HepG2 (cell line): ENCODE measurements around the gene CYBC1. TPM values are rescaled to one million over a fixed set of nuclear protein-coding genes. Genes with fewer than 3 reads are reported as not detected.
A peak's percentile ranks its signal among the peaks of the same experiment; 100 is the strongest.

Experiments used
- CENPX ChIP-seq: sonication (generic); formaldehyde crosslinking; IDR thresholded peaks from 2 replicates; pipeline ENCODE4 v1.9.0; 2021; ENCODE audit warnings: mild to moderate bottlenecking, missing genetic modification reagents, moderate library complexity
- DPF2 ChIP-seq: sonication (generic); formaldehyde crosslinking; IDR thresholded peaks from 2 replicates; pipeline ENCODE4 v1.4.0; 2020; ENCODE audit warnings: mild to moderate bottlenecking, low read depth, missing genetic modification reagents, borderline replicate concordance
- DRAP1 ChIP-seq: IDR thresholded peaks from 2 replicates; pipeline ENCODE4 v1.6.1; 2016; ENCODE audit warnings: missing genetic modification reagents, missing compliant biosample characterization
- HHEX ChIP-seq: IDR thresholded peaks from 2 replicates; pipeline ENCODE4 v1.6.1; 2016; ENCODE audit warnings: control low read depth
- HMG20A ChIP-seq: IDR thresholded peaks from 2 replicates; pipeline ENCODE4 v1.6.1; 2016; ENCODE audit warnings: borderline replicate concordance
- HMGA1 ChIP-seq: sonication (generic); formaldehyde crosslinking; conservative IDR thresholded peaks from 2 replicates; pipeline ENCODE4 v1.4.0; 2020; ENCODE audit warnings: missing genetic modification reagents
- NR2C2 ChIP-seq: sonication (generic); formaldehyde crosslinking; IDR thresholded peaks from 2 replicates; pipeline ENCODE4 v1.4.0; 2020; ENCODE audit warnings: missing genetic modification reagents, mild to moderate bottlenecking, moderate library complexity, borderline replicate concordance
- PRPF4 ChIP-seq: fragments of 200-400 bp; formaldehyde crosslinking; IDR thresholded peaks from 2 replicates; pipeline ENCODE4 v1.6.1; 2016; ENCODE audit warnings: low read length, low read depth; ENCODE audit not compliant: poor library complexity, severe bottlenecking
- ZBTB3 ChIP-seq: sonication (generic); formaldehyde crosslinking; IDR thresholded peaks from 2 replicates; pipeline ENCODE4 v1.4.0; 2020; ENCODE audit warnings: low read depth, mild to moderate bottlenecking, moderate library complexity, missing genetic modification reagents, borderline replicate concordance
- ZBTB37 ChIP-seq: sonication (generic); formaldehyde crosslinking; IDR thresholded peaks from 2 replicates; pipeline ENCODE4 v1.4.0; 2020; ENCODE audit warnings: mild to moderate bottlenecking, missing genetic modification reagents
- ZHX2 ChIP-seq, 2 experiments: sonication (generic) in 1 of 2; formaldehyde crosslinking in 1 of 2; IDR thresholded peaks; 2 replicates each; pipeline versions ENCODE4 v1.6.1 to v1.9.0; 2014 to 2022; ENCODE audit warnings: antibody characterized with exemption in 1 of 2, borderline replicate concordance in 1 of 2, inconsistent platforms in 1 of 2, low read depth in 1 of 2, missing genetic modification reagents in 1 of 2
- ZNF501 ChIP-seq: sonication (generic); formaldehyde crosslinking; IDR thresholded peaks from 2 replicates; pipeline ENCODE4 v1.5.1; 2020; ENCODE audit warnings: mild to moderate bottlenecking, moderate library complexity, missing genetic modification reagents
- ZNF572 ChIP-seq: sonication (generic); formaldehyde crosslinking; IDR thresholded peaks from 2 replicates; pipeline ENCODE4 v1.5.1; 2020; ENCODE audit warnings: mild to moderate bottlenecking, missing genetic modification reagents
- ZNF740 ChIP-seq: sonication (generic); formaldehyde crosslinking; IDR thresholded peaks from 2 replicates; pipeline ENCODE4 v1.4.0; 2020; ENCODE audit warnings: missing genetic modification reagents
- polyA plus RNA-seq, 8 experiments: library from polyadenylated mRNA; depleted of rRNA in 3 of 8; stranded (reverse) in 7 of 8; unstranded in 1 of 8; fragments of >200 nt; fragmentation: Illumina TruSeq in 4 of 8; extraction: Trizol in 4 of 8; gene quantifications; 2 replicates each; pipeline versions ENCODE4 v1.2.1 to v1.2.3, GENCODE V29; 2011 to 2016; ENCODE audit warnings: low read depth in 4 of 8, missing spikeins in 1 of 8, mixed read lengths in 1 of 8; ENCODE audit not compliant: insufficient read depth in 1 of 8
- total RNA-seq, 5 experiments: library from RNA; depleted of rRNA; stranded (reverse); fragments of >200 nt; fragmentation: Illumina TruSeq; extraction: Trizol; gene quantifications; 2 replicates each; pipeline ENCODE4 v1.2.3, GENCODE V29; 2016; ENCODE audit warnings: low read depth in 1 of 5
- TF ChIP-seq, protein P1 (sequence below): sonication (generic); formaldehyde crosslinking; IDR thresholded peaks from 2 replicates; pipeline ENCODE4 v1.5.0; 2020; ENCODE audit warnings: mild to moderate bottlenecking, missing genetic modification reagents

CYBC1 gene
- total and polyA plus RNA-seq, 2 of the 13 experiments (the other 11 are each of a cell fraction or from before 2014, with no cell fraction given): 43.4 to 44.1 TPM

DNA sequence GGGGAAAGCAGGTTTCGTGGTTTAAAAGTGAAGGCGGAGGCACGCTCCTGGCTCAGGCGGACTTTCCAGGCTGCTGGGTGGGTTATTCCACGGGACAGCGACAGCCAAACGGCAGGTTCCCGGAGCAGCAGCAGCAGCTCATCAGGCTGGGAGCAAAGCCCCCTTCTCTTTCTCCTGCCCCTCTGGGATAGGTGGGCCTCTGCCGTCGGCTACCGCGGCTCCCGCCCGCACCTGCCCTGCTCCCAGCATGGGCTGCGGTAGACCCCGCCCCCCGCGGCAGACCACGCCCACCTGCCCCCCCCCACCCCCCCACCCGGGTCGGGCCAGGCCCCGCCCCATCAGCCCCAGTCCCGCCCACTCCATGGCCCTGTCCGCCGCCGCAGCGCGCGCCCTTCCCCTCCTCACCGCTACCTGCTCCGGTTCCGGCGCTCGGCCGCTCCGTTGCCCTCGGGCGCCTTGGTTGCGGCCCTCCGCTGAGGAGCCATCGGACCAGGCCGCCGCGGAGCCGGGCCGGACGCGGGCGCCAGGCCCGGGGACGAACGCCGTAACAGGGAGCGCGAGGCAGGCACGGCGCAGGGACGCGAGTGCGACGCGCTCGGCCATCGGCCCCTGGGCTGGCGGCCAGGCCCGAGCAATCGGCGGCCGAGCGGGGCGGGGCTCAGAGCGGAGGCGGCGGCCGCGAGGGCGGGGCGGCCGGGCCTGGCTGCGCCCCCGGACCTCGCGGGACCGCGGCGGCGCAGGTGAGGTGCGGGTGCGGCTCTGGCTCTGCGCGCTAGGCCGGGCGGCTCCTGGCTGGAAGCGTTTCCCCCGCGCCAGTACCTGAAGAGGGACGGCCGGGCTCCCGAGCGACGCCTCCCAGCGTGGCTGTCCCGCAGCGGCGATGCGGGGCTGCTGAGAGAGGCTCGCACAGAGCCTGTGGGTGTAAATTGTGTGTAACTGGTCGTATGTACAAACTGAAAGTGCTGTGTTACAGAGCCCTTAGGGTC lies 32.3 kb downstream of the CYBC1 start, which contains the start of the genes HEXD and OGFOD3 (continued):
- peak; percentile 60; the same call in 1 of the 2 replicates for TF ChIP-seq ZHX2 (IDR thresholded peaks at IDR 0.05; ENCODE audit: low read depth)
- 0 out of 2 replicates have a peak, but pooled peaks have one; percentile 76 for TF ChIP-seq ZHX2 (CRISPR knock-in tag; IDR thresholded peaks at IDR 0.05; ENCODE audit: borderline replicate concordance)
- no peak for TF ChIP-seq HMG20A
- peak; percentile 55; the same call in 1 of the 2 replicates for TF ChIP-seq ZNF740 (CRISPR knock-in tag)
- no peak for TF ChIP-seq HMGA1 (CRISPR knock-in tag)
- TF ChIP-seq, protein P1, sequence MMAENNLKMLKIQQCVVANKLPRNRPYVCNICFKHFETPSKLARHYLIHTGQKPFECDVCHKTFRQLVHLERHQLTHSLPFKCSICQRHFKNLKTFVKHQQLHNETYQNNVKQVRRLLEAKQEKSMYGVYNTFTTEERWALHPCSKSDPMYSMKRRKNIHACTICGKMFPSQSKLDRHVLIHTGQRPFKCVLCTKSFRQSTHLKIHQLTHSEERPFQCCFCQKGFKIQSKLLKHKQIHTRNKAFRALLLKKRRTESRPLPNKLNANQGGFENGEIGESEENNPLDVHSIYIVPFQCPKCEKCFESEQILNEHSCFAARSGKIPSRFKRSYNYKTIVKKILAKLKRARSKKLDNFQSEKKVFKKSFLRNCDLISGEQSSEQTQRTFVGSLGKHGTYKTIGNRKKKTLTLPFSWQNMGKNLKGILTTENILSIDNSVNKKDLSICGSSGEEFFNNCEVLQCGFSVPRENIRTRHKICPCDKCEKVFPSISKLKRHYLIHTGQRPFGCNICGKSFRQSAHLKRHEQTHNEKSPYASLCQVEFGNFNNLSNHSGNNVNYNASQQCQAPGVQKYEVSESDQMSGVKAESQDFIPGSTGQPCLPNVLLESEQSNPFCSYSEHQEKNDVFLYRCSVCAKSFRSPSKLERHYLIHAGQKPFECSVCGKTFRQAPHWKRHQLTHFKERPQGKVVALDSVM (CRISPR knock-in tag): peak; percentile 55; the same call in 1 of the 2 replicates
- TF ChIP-seq HHEX: no peak
- no peak for TF ChIP-seq ZBTB37 (CRISPR knock-in tag)
- TF ChIP-seq DRAP1 (CRISPR knock-in tag): no peak
- TF ChIP-seq CENPX (CRISPR knock-in tag): no peak
- no peak for TF ChIP-seq PRPF4
- TF ChIP-seq NR2C2: peak; percentile 70
- TF ChIP-seq DPF2 (CRISPR knock-in tag): no peak
- TF ChIP-seq ZBTB3 (CRISPR knock-in tag): no peak
- TF ChIP-seq ZNF572 (CRISPR knock-in tag): no peak
- peak; percentile 44; the same call in 1 of the 2 replicates for TF ChIP-seq ZNF501 (CRISPR knock-in tag)
